DOHH2 (cell line): ENCODE results near the gene MDFIC2.

ENCODE experiments used
- H3F3A ChIP-seq: fragments of 200-600 bp; sonication (generic), shearing (Covaris generic); 2 replicates; pipeline ENCODE4 v1.6.0; 2016; ENCODE audit warnings: antibody characterized with exemption, mild to moderate bottlenecking; ENCODE audit not compliant: control insufficient read depth, insufficient read depth
- H3K27ac ChIP-seq: fragments of 200-600 bp; sonication (generic); 2 replicates; pipeline ENCODE4 v1.5.1; 2014; ENCODE audit warnings: low read depth, mild to moderate bottlenecking, low read length, moderate library complexity
- H3K27me3 ChIP-seq: fragments of 200-600 bp; sonication (generic); 2 replicates; pipeline ENCODE4 v1.6.1; 2014; ENCODE audit warnings: mild to moderate bottlenecking, low read length, mixed read lengths; ENCODE audit not compliant: control insufficient read depth
- H3K36me3 ChIP-seq: fragments of 200-600 bp; sonication (generic); 2 replicates; pipeline ENCODE4 v1.6.1; 2014; ENCODE audit warnings: mild to moderate bottlenecking, low read length, moderate library complexity, mixed read lengths; ENCODE audit not compliant: control insufficient read depth
- H3K4me1 ChIP-seq: fragments of 200-600 bp; sonication (generic); 2 replicates; pipeline ENCODE4 v1.6.1; 2014; ENCODE audit warnings: mild to moderate bottlenecking, low read length, mixed read lengths; ENCODE audit not compliant: control insufficient read depth
- H3K4me2 ChIP-seq: fragments of 200-600 bp; sonication (generic); 2 replicates; pipeline ENCODE4 v1.6.0; 2014; ENCODE audit warnings: mild to moderate bottlenecking, low read length, moderate library complexity
- H3K4me3 ChIP-seq: fragments of 200-600 bp; sonication (generic); 2 replicates; pipeline ENCODE4 v1.5.1; 2014; ENCODE audit warnings: mild to moderate bottlenecking, low read length, mixed read lengths
- H3K79me2 ChIP-seq: fragments of 200-600 bp; sonication (generic); 2 replicates; pipeline ENCODE4 v1.6.1; 2014; ENCODE audit warnings: mild to moderate bottlenecking, low read length, mixed read lengths; ENCODE audit not compliant: control insufficient read depth
- H3K9me2 ChIP-seq: fragments of 200-600 bp; sonication (generic); replicated peaks from 2 replicates; pipeline ENCODE4 v1.6.1; 2014; ENCODE audit warnings: mild to moderate bottlenecking, low read length, mixed read lengths; ENCODE audit not compliant: control insufficient read depth
- H3K9me3 ChIP-seq: fragments of 200-600 bp; sonication (generic); 2 replicates; pipeline ENCODE4 v1.6.1; 2014; ENCODE audit warnings: antibody characterized with exemption, low read length, mixed read lengths; ENCODE audit not compliant: control insufficient read depth, insufficient read depth
- H4K20me1 ChIP-seq: fragments of 200-600 bp; sonication (generic); 2 replicates; pipeline ENCODE4 v1.6.0; 2014; ENCODE audit warnings: low read depth, mild to moderate bottlenecking, antibody characterized with exemption, low read length, moderate library complexity; ENCODE audit not compliant: control insufficient read depth, insufficient read depth
- EZH2phosphoT487 ChIP-seq: fragments of 200-600 bp; sonication (generic); IDR thresholded peaks from 2 replicates; pipeline ENCODE4 v1.6.1; 2017; ENCODE audit warnings: borderline replicate concordance, mild to moderate bottlenecking, antibody characterized with exemption, low read length, moderate library complexity, mixed read lengths
- TF ChIP-seq, protein P1 (sequence below): fragments of 200-600 bp; sonication (generic); IDR thresholded peaks from one replicate; pipeline ENCODE4 v1.5.1; 2014; ENCODE audit warnings: antibody characterized with exemption, mild to moderate bottlenecking, low read depth, low read length; ENCODE audit not compliant: poor library complexity, severe bottlenecking

MDFIC2 gene

DNA sequence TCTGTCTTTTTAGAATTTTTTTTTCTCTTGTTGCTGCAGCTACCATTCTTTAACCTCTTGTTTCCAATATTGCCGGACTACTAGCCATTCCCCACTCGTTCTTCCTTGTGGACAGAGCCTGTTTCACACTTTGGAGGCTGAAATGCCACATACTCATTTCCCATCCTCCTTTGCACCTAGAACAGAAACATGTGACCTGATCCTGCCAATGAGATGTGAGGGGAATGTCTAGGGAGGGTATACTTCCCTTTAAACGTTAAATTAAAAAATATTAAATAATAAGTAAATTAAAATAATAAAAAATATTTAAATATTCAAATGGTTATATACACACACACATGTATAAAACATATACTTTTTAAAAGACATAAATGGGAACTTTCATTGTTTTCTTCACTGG, 20.6 kb upstream of the MDFIC2 start:
- Histone ChIP-seq H3K27ac (no peak overlapping the region), H3K9me2 (no peaks in the 10 kb centered on the region), H3K4me1 (no peaks in the 10 kb centered on the region), H4K20me1 (no peaks in the 10 kb centered on the region), H3K9me3 (no peaks in the 10 kb centered on the region), H3K4me3 (no peak overlapping the region), H3K79me2 (no peaks in the 10 kb centered on the region), H3K27me3 (no peaks in the 10 kb centered on the region), H3F3A (no peaks in the 10 kb centered on the region), H3K36me3 (no peaks in the 10 kb centered on the region), H3K4me2 (no peak overlapping the region)
- no peak for TF ChIP-seq EZH2phosphoT487
- TF ChIP-seq, protein P1, sequence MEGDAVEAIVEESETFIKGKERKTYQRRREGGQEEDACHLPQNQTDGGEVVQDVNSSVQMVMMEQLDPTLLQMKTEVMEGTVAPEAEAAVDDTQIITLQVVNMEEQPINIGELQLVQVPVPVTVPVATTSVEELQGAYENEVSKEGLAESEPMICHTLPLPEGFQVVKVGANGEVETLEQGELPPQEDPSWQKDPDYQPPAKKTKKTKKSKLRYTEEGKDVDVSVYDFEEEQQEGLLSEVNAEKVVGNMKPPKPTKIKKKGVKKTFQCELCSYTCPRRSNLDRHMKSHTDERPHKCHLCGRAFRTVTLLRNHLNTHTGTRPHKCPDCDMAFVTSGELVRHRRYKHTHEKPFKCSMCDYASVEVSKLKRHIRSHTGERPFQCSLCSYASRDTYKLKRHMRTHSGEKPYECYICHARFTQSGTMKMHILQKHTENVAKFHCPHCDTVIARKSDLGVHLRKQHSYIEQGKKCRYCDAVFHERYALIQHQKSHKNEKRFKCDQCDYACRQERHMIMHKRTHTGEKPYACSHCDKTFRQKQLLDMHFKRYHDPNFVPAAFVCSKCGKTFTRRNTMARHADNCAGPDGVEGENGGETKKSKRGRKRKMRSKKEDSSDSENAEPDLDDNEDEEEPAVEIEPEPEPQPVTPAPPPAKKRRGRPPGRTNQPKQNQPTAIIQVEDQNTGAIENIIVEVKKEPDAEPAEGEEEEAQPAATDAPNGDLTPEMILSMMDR = no peak

DNA sequence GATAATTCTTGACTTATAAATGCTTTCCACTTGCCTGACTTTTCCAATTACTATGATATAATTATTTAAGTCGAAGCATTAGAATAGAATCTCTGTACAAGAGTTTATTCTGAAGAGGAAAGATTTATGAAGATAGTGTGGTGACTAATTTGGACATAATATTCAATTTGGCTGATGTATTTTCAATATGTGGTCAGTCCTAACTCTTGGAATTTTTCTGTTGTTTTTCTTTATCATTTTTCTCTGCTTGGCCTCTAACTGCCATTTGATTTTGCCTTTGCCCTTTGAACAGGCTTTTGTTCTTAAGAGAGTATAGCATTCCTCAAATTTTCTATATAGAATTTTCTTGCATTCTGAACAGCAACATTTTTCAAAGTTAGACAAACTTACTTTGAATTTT, 2.6 kb upstream of the MDFIC2 start:
- no peaks in the 10 kb centered on the region for H3K9me3 ChIP-seq
- no peaks in the 10 kb centered on the region for H4K20me1 ChIP-seq
- H3K36me3 ChIP-seq = no peaks in the 10 kb centered on the region
- no peak overlapping the region for H3K27ac ChIP-seq
- no peaks in the 10 kb centered on the region for H3K9me2 ChIP-seq
- TF ChIP-seq, protein P1 = no peak
- H3K4me3 ChIP-seq = no peak overlapping the region
- H3F3A ChIP-seq = no peaks in the 10 kb centered on the region
- no peaks in the 10 kb centered on the region for H3K4me1 ChIP-seq
- H3K27me3 ChIP-seq = no peaks in the 10 kb centered on the region
- no peak overlapping the region for H3K4me2 ChIP-seq
- H3K79me2 ChIP-seq = no peaks in the 10 kb centered on the region

DNA sequence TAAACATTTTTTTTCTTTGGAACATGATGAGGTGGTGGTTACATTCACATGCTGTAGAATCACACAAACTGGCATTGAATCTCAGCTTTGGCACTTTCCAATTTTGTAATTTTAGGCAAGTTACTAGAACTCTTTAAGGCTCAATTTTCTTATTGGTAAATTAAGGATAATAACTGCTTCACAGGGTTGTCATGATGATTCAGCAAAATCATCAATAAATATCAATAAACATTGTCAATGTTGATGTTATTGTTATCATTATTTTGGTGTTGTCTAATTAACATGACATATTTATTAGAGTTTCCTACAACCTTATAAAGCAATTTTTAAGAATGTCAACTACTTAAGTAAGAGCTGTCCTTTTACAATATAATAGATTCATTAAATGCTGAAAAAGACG, 1.6 kb downstream of the MDFIC2 start:
- no peak overlapping the region for H3K27ac ChIP-seq
- no peaks in the 10 kb centered on the region for H3K4me1 ChIP-seq
- H4K20me1 ChIP-seq = no peaks in the 10 kb centered on the region
- no peaks in the 10 kb centered on the region for H3K36me3 ChIP-seq
- no peak overlapping the region for H3K4me3 ChIP-seq
- H3F3A ChIP-seq = no peaks in the 10 kb centered on the region
- H3K27me3 ChIP-seq = no peaks in the 10 kb centered on the region
- H3K9me3 ChIP-seq = no peaks in the 10 kb centered on the region
- H3K9me2 ChIP-seq = no peaks in the 10 kb centered on the region
- TF ChIP-seq EZH2phosphoT487 = no peak
- no peak overlapping the region for H3K4me2 ChIP-seq
- H3K79me2 ChIP-seq = no peaks in the 10 kb centered on the region

DNA sequence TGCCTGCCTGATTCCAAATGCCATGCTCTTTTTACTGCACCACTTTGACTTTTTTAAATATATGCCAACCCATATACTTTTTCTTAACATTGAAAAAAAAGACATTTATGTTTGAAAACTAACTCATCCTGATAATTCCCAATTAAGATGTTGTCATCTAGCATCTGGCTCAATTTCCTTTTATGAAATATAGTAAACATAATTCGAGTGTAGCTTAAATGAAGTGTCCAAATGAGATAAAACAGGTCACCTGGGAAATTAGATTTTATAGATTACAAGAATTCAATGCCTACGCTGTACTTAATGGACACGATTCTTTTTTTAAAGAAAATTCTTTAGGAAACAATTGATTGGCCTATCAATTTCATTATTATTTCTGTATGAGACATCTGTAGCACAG, 2.8 kb downstream of the MDFIC2 start:
- H4K20me1 ChIP-seq = no peaks in the 10 kb centered on the region
- H3K4me3 ChIP-seq = no peak overlapping the region

More for the DNA sequence above, 2.8 kb downstream of the MDFIC2 start:
- Histone ChIP-seq H3K9me3 (no peaks in the 10 kb centered on the region), H3K79me2 (no peaks in the 10 kb centered on the region), H3K4me2 (no peak overlapping the region), H3K36me3 (no peaks in the 10 kb centered on the region), H3K4me1 (no peaks in the 10 kb centered on the region), H3F3A (no peaks in the 10 kb centered on the region), H3K9me2 (no peaks in the 10 kb centered on the region), H3K27ac (no peak overlapping the region), H3K27me3 (no peaks in the 10 kb centered on the region)
- TF ChIP-seq, protein P1 = no peak
- no peak for TF ChIP-seq EZH2phosphoT487
